Ishikawa (cell line): ENCODE measurements around the gene HMG20A.

Experiments
- EGR1 ChIP-seq: IDR thresholded peaks from 2 replicates; pipeline ENCODE4 v1.6.1; 2012
- EP300 ChIP-seq: IDR thresholded peaks from 2 replicates; pipeline ENCODE4 v1.6.1; 2012; ENCODE audit warnings: borderline replicate concordance
- FOXM1 ChIP-seq: IDR thresholded peaks from 2 replicates; pipeline ENCODE4 v1.6.1; 2012; ENCODE audit warnings: low read depth, borderline replicate concordance
- MAX ChIP-seq: IDR thresholded peaks from 2 replicates; pipeline ENCODE4 v1.6.1; 2012
- RAD21 ChIP-seq: IDR thresholded peaks from 2 replicates; pipeline ENCODE4 v1.6.1; 2012; ENCODE audit warnings: low read depth
- REST ChIP-seq: IDR thresholded peaks from 2 replicates; pipeline ENCODE4 v1.6.1; 2012; ENCODE audit warnings: low read depth, mild to moderate bottlenecking
- TAF1 ChIP-seq: IDR thresholded peaks from 2 replicates; pipeline ENCODE4 v1.6.1; 2012; ENCODE audit warnings: low read depth, mild to moderate bottlenecking
- TEAD4 ChIP-seq: IDR thresholded peaks from 2 replicates; pipeline ENCODE4 v1.6.1; 2012
- USF1 ChIP-seq: IDR thresholded peaks from 2 replicates; pipeline ENCODE4 v1.6.1; 2012
- YY1 ChIP-seq: IDR thresholded peaks from 2 replicates; pipeline ENCODE4 v1.6.1; 2012; ENCODE audit warnings: low read depth

GRCh38 chr15:77454951-77455350 lies 34.3 kb downstream of the HMG20A start:
- no peak for TF ChIP-seq EGR1
- no peak for TF ChIP-seq TAF1
- TF ChIP-seq FOXM1, result no peak
- TF ChIP-seq RAD21, result no peak
- TF ChIP-seq YY1, result no peak
- no peak for TF ChIP-seq USF1
- no peak for TF ChIP-seq MAX
- TF ChIP-seq TEAD4, result no peak
- no peak for TF ChIP-seq REST
- TF ChIP-seq EP300, result no peak
